GM18873 (cell line): ENCODE data around the gene OTOA.
"Not testable (repeated sequence)": the region's sequence is repeated elsewhere in the genome, so short reads cannot be mapped to it uniquely, and the experiment has no call there.

Experiments
- ATAC-seq: cut with Tn5 transposase; IDR thresholded peaks from one replicate; pipeline ENCODE4 v1.9.1; 2021; ENCODE audit warnings: mild to moderate bottlenecking, moderate library complexity, moderate number of reproducible peaks; ENCODE audit not compliant: unreplicated experiment, low FRiP score

Gene OTOA

GRCh38 chr16:21663889-21664647, at the start of gene OTOA:
TSS of gene OTOA (plus strand) at chr16:21663968. CDS start at chr16:21678515, 14,547 bp downstream.
- no peak for ATAC-seq

- no peak for ATAC-seq
These were observed 48.9 kb upstream of the OTOA start for GRCh38 chr16:21614896-21615295.

- no peak for ATAC-seq
These were observed 46.2 kb upstream of the OTOA start for GRCh38 chr16:21617607-21618006.

GRCh38 chr16:21618281-21618680, 45.5 kb upstream of the OTOA start:
- no peak for ATAC-seq

- no peak for ATAC-seq
These were observed 43.9 kb upstream of the OTOA start for GRCh38 chr16:21619765-21620425.

- no peak for ATAC-seq
These were observed 43.2 kb upstream of the OTOA start for GRCh38 chr16:21620592-21620991.

- ATAC-seq: no peak
These were observed 41.2 kb upstream of the OTOA start for GRCh38 chr16:21622545-21622944.

GRCh38 chr16:21625026-21625425, 38.7 kb upstream of the OTOA start:
- ATAC-seq: no peak

- ATAC-seq: no peak
These were observed 37.0 kb upstream of the OTOA start for GRCh38 chr16:21626659-21627277.

GRCh38 chr16:21628121-21628726, 35.5 kb upstream of the OTOA start:
- no peak for ATAC-seq

GRCh38 chr16:21628772-21629171, 35.0 kb upstream of the OTOA start:
- ATAC-seq: no peak

GRCh38 chr16:21629616-21630539, 33.9 kb upstream of the OTOA start:
- not testable (repeated sequence) for ATAC-seq

- not testable (repeated sequence) for ATAC-seq
These were observed 32.9 kb upstream of the OTOA start for GRCh38 chr16:21630866-21631265.

- not testable (repeated sequence) for ATAC-seq
These were observed 32.4 kb upstream of the OTOA start for GRCh38 chr16:21631376-21631775.

- ATAC-seq: not testable (repeated sequence)
These were observed 31.7 kb upstream of the OTOA start for GRCh38 chr16:21631951-21632575.

GRCh38 chr16:21634216-21634615, 29.6 kb upstream of the OTOA start:
- no peak for ATAC-seq

GRCh38 chr16:21635694-21636093, 28.1 kb upstream of the OTOA start:
- ATAC-seq: not testable (repeated sequence)

GRCh38 chr16:21637032-21637968, 26.5 kb upstream of the OTOA start:
- no peak for ATAC-seq
